ENCODE data around the gene ALOX12.
"Not testable (repeated sequence)": the region's sequence is repeated elsewhere in the genome, so short reads cannot be mapped to it uniquely, and the experiment has no call there.

The ALOX12 gene

DNA sequence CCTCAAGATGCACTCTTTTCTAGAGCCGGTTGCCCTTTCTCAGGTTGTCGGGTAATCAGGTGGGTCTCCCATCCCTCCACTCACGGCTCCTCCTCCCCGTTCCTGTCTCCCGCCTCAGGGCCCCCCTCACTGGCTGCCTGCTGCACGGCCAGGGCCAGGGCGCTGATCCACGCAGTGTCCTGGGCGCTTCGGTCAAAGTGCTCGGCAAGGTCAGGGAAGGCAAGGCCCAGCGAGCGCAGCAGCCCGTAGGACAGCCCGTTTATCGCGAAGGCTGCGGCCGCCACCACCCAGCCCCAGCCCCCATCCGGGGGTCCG is 47.3 kb downstream of the ALOX12 start:
- in situ Hi-C loops (cut with MboI; ENCODE audit: low sequenced_read_pairs) = no loop called here

DNA sequence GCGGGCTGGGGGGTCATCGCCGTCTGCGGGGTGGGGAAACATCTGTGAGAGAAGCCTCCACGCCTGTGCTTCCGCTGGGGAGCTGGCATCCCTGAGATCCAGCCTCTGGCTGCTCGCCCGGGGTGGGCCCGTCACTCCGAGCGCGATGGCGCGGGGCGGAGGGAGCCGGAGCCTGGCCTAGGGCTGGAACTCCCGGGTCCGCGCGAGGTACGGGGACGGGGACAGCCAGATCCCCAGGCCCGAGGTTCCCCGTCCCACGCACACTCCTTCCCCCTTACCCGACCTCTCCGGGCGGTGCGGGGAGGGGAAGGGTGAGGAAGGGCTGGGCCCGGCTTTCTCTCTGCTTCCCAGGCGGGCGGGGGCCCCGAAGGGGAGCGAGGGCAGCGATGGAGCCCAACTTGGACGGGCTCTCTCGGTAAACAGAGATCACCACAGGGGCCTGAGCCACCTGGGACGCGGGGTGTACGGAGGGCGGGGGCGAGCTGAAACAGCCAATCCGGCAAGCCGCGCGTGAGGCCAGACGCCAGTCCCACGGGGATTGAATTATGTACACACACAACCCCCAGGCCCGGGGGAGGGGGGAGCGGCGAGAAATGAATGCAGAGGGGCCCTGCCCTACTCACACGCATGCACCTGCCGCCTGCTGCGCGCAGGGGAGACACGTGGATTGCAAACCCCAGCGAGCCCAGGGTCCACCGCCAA is 47.8 kb downstream of the ALOX12 start, which contains the start of gene SLC16A11:
Gene SLC16A11 (minus strand): TSS at position 596 of the 702 bp plus-strand sequence. CDS start 579 bp downstream, at position 17.
- in situ Hi-C loops (cut with MboI; ENCODE audit: low sequenced_read_pairs) = no loop called here

DNA sequence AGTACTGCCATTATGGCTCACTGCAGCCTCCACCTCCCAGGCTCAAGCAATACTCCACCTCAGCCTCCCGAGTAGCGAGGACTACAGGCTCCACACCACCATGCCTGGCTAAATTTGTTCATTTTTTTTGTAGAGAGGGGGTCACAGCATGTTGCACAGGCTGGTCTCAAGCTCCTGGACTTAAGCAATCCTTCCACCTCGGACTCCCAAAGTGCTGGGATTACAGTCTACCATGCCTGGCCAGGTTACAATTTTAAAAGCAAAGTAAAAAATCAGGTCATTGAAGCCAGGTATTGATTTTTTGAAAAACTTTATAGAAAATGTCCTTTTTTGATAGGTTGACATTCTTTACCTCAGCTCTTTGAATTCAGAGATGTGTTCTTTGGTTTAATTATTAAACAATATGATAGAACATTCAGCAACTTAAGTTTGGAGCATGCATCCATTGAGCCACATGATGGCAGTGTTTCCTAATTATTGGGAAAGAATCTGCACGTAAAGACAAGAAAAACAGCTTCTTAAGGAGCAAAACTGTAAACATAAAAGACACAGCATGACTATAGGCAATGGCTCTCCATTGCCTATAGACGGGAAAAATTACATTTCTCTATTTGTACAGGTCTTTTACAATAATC is 49.8 kb downstream of the ALOX12 start:
- in situ Hi-C loops (cut with MboI; ENCODE audit: low sequenced_read_pairs) = no loop called here

DNA sequence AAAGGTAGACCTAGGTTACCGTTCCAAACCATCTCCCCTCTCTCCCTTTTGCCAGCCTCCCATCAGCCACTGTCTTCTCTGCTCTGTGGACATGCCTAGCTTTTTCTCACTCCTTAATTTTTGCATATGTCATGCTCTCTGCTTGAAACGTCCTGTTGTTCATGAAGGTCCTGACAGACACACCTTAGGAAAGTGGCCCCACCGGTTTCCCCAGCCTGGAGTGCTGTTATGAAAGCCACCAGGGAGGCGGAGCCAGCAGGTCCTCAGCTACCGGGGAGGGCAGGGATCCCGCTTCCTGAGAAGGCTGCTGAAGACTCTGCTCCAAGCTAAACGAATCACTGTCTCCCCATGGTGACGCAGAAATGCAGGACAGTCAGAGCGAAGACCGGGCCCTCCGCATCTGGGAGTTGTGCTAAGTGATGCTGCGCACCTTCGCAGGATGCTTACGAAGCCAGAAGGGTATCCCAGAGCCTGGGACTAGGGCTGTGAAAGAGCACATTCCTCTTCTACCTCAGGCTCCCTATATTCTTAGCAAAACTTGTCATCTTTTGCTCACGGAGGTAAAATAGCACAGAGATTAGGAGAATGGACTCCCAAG is 50.4 kb downstream of the ALOX12 start:
- in situ Hi-C loops (cut with MboI; ENCODE audit: low sequenced_read_pairs) = no loop called here

DNA sequence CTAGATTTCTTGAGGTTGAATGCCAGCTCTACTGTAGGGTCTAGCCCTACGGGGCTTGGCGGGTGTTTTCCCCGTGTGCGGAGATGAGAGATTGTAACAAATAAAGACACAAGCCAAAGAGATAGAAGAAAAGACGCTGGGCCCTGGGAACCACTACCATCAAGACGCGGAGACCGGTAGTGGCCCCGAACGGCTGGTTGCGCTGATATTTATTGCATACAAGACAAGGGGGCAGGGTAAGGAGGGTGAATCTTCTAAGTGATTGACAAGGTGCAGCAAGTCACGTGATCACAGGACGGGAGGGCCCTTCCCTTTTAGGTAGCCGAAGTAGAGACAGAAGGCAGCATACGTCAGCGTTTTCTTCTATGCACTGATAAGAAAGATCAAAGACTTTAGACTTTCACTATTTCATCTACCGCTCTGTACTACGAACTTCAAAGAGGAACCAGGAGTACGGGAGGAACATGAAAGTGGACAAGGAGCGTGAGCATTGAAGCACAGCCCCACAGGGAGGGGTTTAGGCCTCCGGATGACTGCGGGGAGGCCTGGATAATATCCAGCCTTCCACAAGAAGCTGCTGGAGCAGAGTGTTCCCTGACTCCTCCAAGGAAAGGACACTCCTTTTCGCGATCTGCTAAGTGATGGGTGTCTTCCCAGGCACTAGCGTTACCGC is 51.0 kb downstream of the ALOX12 start:
- in situ Hi-C loops (cut with MboI; ENCODE audit: low sequenced_read_pairs) = not testable (repeated sequence)

DNA sequence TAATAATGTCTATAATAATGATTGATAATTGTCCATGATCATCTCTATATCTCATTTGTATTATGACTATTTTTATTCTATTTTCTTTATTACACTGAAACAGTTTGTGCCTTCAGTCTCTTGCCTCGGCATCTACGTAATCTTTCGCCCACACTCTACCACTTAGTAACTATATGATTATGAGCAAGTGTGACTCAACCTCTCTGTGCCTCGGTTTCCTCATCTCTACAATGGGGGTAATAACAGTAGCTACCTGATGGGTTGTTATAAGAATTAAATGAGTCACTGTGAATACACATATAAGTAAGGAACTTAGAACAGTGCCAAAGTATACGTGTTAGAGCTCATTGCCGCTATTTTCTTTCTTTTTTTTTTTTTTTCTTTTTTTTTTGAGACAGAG is 51.7 kb downstream of the ALOX12 start:
- in situ Hi-C loops (cut with MboI; ENCODE audit: low sequenced_read_pairs) = no loop called here

DNA sequence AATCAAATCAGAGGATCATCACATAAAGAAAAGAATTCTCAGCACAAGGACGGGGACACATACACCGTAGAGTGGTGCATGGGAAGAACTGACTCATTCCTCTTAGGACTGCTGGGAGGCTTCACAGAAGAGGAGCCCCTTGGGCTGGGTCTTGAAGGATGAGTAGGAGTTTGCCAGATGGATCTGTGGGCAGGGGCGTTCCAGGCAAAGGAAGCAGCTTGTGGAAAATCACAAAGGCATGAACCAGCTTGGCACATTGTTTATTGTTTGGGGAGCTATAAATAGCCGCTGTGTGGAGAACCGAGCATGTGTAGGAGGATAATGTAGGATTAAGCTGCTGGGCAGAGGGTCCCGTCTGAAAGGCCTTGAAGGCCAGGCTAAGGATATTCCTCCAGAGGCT is 53.1 kb downstream of the ALOX12 start:
- in situ Hi-C loops (cut with MboI; ENCODE audit: low sequenced_read_pairs) = no loop called here

DNA sequence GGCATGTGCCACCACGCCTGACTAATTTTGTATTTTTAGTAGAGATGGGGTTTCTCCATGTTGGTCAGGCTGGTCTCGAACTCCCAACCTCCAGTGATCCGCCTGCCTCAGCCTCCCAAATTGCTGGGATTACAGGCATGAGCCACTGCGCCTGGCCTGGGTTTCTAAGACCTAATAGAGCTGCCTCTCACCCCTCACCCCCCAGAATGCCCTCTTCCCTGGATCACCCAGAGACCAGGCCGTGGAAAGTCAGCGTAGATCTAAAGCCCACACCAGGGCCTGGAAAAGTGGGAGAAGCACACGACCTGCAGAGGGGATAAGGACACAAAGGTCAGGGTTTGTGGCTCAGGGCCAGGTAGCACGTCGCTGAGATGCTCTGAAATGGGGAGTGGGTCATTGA is 54.7 kb downstream of the ALOX12 start:
- in situ Hi-C loops (cut with MboI; ENCODE audit: low sequenced_read_pairs) = not testable (repeated sequence)

DNA sequence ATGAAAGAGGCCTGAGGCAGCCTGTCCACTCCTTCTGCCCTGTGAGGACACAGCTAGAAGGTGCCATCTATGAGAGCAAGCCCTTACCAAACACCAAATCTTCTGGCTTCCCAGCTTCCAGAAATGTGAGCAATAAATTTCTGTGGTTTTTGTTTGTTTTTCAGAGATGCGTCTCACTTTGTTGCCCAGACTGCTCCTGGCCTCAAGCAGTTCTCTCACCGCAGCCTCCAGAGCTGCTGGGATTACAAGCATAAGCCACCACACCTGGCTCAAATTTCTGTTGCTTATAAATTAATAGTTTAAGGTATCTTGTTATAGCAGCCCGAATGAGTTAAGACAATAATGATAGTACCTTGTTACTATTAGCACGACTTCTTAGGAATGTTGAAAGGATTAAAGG is 60.5 kb downstream of the ALOX12 start:
- in situ Hi-C loops (cut with MboI; ENCODE audit: low sequenced_read_pairs) = no loop called here

DNA sequence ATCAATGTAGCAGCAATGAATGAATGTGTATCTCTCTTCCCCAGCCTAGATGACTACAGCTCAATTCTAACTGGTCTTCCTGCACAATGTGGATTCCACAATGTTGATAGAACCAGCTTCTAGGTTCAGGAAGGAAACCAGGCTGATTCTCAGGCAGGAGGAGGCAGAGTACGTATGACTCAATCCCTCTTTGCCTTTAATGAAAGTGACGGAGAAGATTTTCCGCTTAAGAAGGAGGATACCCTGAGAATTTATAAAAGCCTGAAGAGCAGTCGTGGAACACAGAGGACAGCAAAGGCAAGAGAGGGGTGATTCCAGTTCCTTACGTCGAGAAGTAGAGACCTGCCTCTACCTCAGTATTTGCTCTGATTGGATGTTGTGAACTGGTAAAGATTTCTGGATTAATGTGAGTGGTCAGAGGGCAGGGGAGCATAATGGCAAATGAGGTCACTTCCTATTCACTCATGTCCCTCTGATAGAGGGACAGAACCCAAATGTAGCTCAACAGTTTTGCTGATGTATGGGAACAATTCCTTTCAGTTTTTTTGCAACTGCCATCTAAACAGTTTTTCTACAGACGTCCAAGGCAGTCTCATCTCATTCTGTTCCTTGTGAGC is 63.1 kb downstream of the ALOX12 start:
- in situ Hi-C loops (cut with MboI; ENCODE audit: low sequenced_read_pairs) = no loop called here
